GM18499 (cell line): ENCODE measurements around the gene WDR55.
"Not testable (repeated sequence)": the region's sequence is repeated elsewhere in the genome, so short reads cannot be mapped to it uniquely, and the experiment has no call there.

ENCODE experiments used
- ATAC-seq: cut with Tn5 transposase; IDR thresholded peaks from one replicate; pipeline ENCODE4 v1.9.1; 2021; ENCODE audit warnings: moderate number of reproducible peaks; ENCODE audit not compliant: insufficient read depth, unreplicated experiment

WDR55 gene, protein sequence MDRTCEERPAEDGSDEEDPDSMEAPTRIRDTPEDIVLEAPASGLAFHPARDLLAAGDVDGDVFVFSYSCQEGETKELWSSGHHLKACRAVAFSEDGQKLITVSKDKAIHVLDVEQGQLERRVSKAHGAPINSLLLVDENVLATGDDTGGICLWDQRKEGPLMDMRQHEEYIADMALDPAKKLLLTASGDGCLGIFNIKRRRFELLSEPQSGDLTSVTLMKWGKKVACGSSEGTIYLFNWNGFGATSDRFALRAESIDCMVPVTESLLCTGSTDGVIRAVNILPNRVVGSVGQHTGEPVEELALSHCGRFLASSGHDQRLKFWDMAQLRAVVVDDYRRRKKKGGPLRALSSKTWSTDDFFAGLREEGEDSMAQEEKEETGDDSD

DNA sequence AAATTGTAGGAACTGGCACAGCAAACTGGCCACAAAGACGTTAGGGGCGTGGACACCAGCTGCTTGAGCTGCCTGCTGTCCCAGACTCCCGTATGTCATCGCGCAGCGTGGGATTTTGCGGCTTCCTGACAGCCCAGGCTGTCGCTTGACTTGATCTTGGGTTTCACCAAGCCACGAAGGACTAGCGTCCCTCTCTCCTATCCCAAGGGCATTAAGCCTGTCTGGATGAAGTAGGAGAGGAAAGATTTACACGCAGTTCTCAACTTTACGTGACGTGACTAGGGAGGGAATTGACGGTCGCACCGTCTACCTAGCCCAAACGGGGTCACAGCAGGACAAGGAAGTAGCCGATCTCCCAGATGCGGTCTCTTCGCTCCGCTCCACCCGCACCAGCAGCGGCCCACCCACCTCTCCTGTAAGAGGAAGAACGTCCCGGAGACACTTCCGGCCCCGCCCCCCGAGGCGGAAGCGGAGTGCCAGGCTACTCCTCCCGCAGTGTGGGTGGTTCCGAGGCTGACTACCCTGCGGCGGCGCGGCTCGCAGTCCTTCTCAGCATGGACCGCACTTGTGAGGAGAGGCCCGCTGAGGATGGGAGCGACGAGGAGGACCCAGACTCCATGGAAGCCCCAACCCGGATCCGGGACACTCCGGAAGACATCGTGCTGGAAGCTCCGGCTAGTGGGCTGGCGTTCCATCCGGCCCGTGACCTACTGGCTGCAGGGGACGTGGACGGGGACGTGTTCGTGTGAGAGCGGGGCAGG is at the start of gene WDR55:
TSS of gene WDR55 (plus strand) at position 546 of the 761 bp plus-strand sequence. CDS start at position 555, 9 bp downstream.
- ATAC-seq = peak; percentile 91

DNA sequence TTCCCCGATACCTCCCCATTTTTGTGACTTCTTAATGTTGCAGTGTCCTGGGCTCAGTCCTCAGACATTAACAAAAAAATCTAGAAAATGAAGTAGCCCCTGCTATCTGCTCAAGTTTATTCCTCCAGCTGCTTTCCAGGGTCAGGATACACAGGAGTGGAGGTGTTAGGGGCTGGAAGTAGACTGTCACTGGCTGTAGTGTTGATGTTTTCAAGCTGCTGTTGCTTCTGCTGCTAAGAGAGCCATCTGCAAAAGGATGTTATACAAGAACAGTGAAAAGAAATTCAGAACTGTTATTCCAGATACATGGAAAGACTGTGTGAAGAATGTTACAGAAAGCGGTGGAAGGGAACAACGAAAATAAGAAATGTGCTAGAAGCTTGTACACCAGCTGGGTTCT is 42.4 kb upstream of the WDR55 start:
- ATAC-seq = no peak

DNA sequence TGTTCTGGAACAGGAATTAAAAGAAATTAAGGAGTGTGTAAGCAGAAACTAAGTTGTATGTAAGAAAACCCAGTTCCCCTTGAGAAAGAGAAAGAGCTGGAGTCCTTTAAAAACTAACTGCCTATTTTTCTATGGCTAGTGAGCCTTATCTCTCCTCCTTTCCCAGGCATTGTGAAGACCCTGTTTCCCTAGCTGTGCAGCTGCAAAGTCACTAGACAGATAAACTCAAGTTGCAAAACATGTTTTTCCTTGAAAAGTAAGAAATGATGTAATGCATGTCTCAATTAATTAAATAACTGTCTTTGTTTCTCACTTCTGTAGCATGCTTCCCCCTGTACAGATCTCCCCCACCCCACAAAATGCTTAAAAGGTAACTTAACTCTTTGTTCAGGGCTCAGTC is 41.6 kb upstream of the WDR55 start:
- not testable (repeated sequence) for ATAC-seq

DNA sequence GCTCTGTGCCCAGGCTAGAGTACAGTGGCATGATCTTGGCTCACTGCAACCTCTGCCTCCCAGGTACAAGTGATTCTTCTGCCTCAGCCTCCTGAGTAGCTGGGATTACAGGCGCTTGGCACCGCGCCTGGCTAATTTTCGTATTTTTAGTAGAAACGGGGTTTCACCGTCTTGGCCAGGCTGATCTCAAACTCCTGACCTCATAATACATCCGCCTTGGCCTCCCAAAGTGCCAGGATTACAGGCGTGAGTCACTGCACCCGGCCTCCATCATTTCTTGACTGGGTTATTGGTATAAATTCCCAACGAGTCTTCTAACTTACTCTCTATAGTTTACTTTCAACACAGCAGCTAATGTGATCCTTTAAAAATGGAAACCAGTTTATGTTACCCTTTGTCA is 39.8 kb upstream of the WDR55 start:
- ATAC-seq = not testable (repeated sequence)

DNA sequence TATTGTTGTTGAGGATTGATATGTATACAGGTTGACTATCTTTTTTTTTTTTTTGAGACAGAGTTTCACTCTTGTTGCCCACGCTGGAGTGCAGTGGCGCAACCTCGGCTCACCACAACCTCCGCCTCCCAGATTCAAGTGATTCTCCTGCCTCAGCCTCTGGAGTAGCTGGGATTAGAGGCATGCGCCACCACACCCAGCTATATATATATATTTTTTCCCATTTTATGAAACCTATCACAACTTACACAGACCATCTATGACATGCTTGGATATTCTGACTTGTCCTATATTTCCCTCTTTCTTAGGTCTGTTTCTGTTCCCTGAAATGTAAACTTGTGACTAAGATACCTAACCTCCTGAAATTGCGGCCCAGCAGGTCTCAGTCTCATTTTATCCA is 36.7 kb upstream of the WDR55 start:
- ATAC-seq = no peak

DNA sequence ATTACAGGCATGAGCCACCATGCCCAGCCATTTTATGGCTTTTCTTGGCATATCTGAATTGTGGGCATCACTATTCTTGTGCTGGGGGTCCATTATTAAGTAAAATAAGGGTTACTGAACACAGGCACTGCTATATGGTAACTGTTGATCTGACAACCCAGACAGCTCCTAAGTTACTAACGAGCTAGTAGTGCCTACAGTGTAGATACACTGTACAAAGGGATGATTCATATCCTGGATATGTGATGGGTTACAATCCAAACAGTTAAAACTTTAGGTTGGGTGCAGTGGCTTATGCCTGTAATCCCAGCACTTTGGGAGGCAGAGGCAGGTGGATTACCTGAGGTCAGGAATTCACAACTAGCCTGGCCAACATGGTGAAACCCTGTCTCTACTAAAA is 36.0 kb upstream of the WDR55 start:
- no peak for ATAC-seq

DNA sequence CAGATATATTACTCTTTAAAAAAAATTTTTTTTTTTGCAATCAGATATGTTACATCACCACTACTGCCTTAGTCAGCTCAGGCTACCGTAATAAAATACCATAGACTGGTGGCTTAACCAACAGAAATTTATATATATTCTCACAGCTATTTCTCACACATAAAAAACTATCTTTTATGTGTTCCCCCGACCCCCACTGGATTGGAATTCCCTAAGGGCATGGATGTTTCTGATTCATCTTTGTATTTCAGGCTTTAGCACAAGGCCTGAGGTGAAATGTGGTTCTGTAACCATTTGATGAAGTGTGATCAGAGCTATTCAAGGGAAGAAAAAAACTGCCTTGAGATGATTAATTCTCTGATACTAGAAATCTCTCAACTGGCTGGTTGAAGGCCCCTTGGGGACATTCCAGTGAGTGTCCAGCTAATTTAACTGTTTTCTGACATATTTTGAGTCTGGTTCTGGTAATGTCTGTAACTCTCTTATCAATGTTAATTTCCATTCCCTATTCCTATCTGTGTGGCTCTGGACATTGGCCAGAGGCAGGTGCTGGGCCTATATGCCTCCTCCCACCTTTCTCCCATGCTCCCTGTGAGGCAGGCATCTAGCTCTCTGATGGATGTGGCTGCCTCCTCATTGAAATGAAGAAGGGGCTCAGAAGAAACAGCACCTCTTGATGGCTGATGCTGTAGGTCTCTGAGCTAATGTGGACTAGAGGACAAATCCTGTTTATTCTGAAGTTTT is 34.2 kb upstream of the WDR55 start:
- ATAC-seq = no peak

DNA sequence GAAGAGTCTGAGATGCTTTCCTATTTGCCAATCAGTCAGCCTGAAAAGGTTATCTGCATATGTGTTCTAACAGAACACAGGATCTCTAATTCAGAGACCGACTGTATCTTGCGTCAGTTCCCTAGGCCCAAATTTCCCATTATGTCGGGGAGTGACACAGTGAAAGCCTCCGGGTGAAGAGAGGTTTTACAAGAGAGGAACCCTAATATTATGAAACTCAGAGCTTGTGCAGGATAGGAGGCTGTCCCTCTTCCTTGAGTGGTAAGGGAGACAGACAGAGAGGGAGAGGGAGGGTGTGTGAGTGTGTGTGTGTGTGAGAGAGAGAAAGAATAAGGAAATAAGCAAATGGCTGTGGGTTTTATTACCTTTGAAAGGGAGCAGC is 33.7 kb upstream of the WDR55 start:
- ATAC-seq = no peak

DNA sequence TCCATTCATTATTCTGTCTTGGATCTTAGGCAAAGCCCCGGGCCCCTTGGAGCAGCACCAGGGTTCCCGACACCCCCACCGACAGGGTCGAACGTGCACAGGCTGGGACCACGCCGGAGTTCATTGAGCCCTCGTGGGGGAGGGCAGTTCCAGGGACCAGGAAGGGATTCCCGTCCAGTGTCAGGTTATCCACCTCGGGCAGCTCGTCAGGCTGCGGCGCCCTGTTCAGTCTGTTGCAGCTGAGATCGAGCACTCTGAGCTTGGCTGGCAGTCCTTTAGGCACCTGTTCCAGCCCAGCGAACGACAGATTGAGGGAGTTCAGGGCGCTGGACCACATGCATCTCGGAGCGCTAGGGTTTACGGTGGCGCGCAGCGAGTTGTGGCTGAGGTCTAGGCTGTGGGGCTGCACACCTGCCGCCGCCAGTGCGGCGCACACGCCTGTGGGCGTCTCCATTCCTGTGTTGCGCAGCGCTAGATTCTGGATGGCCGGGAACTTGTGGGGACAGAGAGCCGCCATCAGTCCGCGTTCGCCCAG is 32.8 kb upstream of the WDR55 start:
- ATAC-seq = no peak

DNA sequence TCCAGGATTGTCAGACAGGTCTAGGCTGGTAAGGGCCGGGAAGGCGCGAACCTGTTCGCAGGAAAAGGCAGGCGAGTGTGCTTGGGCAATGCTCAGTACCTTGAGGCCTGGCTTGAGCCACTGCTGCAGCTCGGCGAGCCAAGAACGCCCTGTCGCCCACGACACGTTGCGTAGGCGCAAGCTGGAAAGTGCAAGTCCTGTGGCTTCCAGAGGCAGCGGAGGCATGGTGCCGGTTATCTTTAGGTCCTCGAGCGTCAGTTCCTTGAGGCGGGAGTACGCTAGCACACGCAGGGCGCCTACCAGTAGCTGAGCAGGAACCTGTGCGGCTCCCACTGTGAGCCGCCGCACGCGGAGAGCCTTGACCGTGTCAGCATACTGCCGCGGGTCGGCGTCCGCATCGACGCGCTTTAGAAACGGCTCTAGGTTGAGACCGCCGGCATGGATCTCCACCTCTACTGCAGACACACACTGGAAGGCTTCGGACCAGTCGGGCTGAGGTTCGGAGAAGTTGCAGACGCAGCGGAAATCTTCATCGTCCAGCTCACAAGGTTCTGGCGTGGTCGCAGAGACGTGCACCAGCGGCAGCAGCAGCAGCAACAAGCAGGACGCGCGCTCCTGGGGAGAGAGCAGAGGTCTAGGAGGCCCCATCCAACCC is 32.2 kb upstream of the WDR55 start:
- ATAC-seq = no peak

DNA sequence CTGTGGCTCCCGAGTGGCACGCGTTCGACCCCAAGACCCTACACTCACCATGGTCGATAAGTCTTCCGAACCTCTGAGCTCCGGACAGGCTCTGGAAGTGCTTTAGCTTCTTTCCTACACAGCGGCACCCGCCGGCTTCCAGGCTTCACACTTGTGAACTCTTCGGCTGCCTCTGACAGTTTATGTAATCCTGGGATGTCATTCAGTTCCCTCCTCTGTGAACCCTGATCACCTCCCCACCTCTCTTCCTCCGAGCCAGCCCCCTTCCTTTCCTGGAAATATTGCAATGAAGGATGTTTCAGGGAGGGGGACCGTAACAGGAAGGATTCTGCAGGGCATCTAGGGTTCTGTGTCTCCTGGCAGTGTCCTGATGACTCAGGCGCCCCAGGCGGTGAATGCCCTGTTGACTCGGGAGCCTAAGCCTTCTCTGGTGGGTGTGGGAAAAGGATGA is 31.7 kb upstream of the WDR55 start, which contains the start of gene CD14:
TSS of gene CD14 (minus strand) at position 155 of the 451 bp plus-strand sequence. CDS start at position 51, 104 bp downstream.
- ATAC-seq = no peak

DNA sequence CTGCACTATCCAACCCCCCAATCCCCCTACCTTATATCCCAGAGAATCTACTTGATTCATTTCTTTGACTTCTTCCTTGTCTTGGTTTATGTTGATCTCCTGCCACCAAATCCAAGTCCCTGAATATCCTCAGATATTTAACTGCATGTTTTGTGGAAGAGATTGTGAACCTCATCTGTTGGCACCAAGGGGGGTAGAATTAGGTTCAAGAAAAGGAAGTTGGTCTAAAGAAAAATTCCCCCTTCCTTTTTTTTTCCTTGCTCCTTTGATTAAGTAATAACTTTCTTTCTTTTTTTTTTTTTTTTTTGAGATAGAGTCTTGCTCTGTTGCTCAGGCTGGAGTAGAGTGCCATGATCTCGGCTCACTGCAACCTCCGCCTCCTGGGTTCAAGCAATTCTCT is 31.2 kb upstream of the WDR55 start:
- ATAC-seq = no peak

DNA sequence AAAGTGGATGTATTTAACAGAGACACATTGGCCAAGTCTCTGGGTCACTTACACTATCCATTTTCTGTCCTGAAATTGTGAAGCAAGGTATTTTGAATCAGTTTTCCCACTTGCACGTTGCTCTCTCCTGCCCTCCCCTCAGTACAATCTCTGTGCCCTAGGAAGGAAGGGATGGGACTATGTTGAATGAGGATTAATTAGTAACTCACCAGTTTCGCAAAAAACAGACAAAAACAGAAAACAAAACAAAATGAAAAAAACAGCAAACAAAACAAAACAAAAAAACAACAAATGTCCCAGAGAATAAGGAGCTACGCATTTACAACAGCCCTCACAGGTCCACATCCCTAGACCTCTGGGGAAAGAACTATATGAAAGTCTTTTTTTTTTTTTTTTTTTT is 30.6 kb upstream of the WDR55 start:
- no peak for ATAC-seq

DNA sequence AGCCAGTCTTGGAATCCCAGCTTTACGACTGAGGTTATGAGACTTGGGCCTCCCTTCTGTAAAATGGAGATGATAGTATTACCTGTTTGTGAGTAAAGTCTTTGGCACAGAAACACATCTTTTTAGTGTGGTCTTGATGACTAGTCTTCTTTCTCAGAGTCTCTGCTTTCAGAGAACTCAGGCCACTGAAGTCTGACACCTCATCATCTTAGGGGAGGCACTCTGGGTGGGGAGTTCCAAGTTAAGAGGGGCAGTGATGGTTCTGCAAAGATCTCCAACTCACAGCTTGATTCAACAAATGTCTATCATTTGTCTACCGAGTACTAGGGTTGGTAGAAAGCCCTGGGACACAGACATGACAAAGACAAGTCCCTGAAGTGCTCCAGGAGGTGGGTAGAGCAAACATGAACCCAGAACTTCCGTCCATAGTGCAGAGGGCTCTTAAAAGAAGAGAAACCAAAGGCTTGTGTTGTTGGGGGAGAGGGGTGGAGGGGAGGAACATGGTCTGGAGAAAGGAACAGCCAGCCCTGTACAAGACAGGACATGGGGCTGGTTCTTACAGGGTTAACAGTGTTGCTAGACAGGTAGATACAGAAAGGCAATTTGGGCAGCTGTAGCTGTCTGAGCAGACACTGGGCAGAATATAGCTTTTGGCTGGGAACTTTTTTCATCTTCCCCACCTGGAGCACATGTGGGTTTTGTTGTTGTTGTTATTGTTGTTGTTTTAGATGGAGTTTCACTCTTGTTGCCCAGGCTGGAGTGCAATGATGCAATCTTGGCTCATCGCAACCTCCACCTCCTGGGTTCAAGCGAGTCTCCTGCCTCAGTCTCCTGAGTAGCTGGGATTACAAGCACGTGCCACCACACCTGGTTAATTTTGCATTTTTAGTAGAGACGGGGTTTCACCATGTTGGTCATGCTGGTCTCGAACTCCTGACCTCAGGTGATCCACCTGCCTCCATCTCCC is 29.1 kb upstream of the WDR55 start:
- ATAC-seq = no peak

DNA sequence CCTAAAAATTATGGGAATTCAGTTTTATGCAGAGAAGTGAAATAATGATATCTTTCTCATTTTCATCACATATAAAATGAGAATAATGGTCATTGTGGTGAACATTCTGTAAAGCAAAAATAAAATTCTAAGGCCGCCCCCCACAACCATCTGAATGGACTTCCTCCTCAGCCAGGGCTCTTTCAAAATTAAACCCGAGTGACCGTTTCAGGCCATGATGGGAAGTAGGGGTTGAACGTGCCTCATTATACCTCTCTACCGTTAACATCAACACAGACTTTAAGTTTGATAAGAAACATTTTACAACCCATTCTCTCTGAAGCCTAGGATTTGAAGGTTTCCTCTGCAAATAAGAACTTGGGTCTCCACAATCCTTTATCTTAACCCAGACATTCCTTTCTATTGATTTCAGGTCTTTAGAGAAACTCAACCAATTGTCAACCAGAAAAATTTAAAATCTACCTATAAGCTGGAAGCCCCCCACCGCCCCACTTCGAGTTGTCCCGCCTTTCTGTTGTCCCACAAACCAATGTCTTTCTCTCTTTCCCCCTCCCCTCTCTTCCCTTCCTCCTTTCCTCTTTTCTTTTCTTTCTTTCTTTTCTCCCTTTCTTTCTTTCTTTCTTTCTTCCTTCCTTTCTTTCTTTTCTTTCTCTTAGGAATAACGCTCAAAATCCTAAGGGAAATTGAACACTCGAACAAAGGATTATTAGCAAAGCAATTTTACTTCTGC is 27.2 kb upstream of the WDR55 start:
- ATAC-seq = no peak

DNA sequence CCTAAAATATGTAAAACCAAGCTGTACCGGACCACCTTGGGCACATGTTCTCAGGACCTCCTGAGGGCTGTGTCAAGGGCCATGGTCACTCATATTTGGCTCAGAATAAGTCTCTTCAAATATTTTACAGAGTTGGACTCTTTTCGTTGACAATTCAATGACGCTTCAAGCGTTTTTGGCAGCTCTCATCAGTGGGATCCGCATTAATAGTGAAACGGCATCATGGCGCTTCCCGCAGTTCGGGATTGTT is 25.9 kb upstream of the WDR55 start:
- ATAC-seq = not testable (repeated sequence)

DNA sequence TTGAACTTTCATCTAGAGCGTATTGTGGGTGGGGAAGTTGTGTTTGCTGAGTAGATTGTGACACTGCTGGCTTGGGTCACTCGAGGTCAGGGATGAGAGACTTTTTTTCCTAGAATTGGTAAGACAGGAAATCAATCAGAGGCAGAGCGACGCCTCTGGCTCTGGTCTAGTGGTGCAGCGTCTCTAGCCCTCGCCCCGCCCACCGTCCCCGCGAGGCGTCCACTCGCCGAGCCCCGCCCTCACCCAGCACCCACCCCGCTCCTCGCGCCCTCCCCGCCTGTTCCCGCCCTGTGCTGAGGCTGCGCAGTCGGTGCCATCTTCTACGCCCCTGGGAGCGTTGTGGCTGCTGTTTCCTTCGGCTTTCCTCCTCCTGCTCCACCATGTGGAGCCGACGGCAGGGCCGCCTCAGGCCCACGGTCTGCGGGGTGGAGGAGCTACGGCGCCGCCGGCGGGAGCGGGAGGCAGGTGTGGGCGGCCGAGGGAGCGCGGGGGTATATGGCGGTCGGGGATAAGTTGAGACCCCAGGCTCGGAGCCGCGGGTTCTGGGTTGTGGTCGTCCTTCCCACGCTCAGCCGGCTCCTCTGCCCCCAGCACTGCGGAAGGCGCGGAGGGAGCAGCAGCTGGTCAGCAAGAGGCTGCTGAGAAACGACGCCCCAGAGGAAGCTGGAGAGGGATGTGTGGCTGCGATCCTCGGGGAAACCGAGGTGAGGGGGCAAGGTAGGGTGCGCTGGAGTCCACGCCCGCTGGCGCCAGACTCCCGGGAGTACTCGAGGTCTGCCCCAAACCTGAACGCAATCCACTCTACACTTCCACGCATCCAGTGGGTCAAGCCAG is 25.3 kb upstream of the WDR55 start, which contains the start of gene TMCO6:
TSS of gene TMCO6 (plus strand) at position 304 of the 834 bp plus-strand sequence. CDS start at position 381, 77 bp downstream.
- ATAC-seq = peak; percentile 54

DNA sequence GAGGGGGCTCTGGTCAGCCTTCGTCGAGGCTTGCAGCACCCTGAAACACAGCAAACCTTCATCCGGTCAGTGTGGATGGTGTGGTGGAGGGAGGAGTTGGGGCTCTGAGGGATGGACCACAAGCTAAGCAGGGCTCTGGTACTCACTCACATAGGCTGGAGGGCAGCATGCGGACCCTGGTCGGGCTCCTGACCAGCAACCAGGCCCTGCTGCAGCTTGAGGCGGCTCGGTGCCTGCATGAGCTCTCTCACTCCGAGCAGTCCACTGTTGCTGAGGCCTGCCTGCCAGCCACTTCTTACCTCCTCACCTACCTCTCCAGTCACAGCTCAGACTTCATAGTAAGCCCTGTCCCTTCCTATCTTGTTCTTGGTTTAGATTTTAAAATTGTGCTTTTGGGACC is 23.0 kb upstream of the WDR55 start:
- no peak for ATAC-seq
